GM18868 (cell line): Measurements from ENCODE around the gene ELL2.
A peak's percentile ranks its signal among the peaks of the same experiment; 100 is the strongest.
"Not testable (repeated sequence)": the region's sequence is repeated elsewhere in the genome, so short reads cannot be mapped to it uniquely, and the experiment has no call there.

Experiments used
- ATAC-seq: cut with Tn5 transposase; IDR thresholded peaks from one replicate; pipeline ENCODE4 v1.9.1; 2021; ENCODE audit warnings: mild to moderate bottlenecking, moderate library complexity; ENCODE audit not compliant: unreplicated experiment

Gene ELL2

GRCh38 chr5:95931079-95931833 is 30.4 kb downstream of the ELL2 start:
- ATAC-seq = no peak

GRCh38 chr5:95930141-95930930 is 31.3 kb downstream of the ELL2 start:
- no peak for ATAC-seq

- ATAC-seq = no peak
Observed at GRCh38 chr5:95928724-95929253, 32.9 kb downstream of the ELL2 start.

- ATAC-seq = peak; percentile 56
Observed at GRCh38 chr5:95927927-95928723, 33.5 kb downstream of the ELL2 start.

GRCh38 chr5:95927300-95927699 is 34.4 kb downstream of the ELL2 start:
- ATAC-seq = not testable (repeated sequence)

- peak; percentile 51 for ATAC-seq
Observed at GRCh38 chr5:95925939-95926338, 35.7 kb downstream of the ELL2 start.

GRCh38 chr5:95925378-95925744 is 36.3 kb downstream of the ELL2 start:
- no peak for ATAC-seq

GRCh38 chr5:95924720-95925377 is 36.8 kb downstream of the ELL2 start:
- ATAC-seq = peak; percentile 18

GRCh38 chr5:95923918-95924544 is 37.6 kb downstream of the ELL2 start:
- peak; percentile 44 for ATAC-seq

GRCh38 chr5:95922798-95923197 is 38.9 kb downstream of the ELL2 start:
- ATAC-seq = no peak

- ATAC-seq = no peak
Observed at GRCh38 chr5:95921501-95921900, 40.1 kb downstream of the ELL2 start.

GRCh38 chr5:95920822-95921221 is 40.8 kb downstream of the ELL2 start:
- ATAC-seq = no peak

GRCh38 chr5:95919658-95920057 is 42.0 kb downstream of the ELL2 start:
- no peak for ATAC-seq

GRCh38 chr5:95918421-95919006 is 43.1 kb downstream of the ELL2 start:
- ATAC-seq = no peak

- ATAC-seq = no peak
Observed at GRCh38 chr5:95917207-95917606, 44.4 kb downstream of the ELL2 start.

- ATAC-seq = no peak
Observed at GRCh38 chr5:95916687-95917085, 45.0 kb downstream of the ELL2 start.

GRCh38 chr5:95915999-95916686 is 45.5 kb downstream of the ELL2 start:
- peak; percentile 70 for ATAC-seq

- no peak for ATAC-seq
Observed at GRCh38 chr5:95913663-95914062, 48.0 kb downstream of the ELL2 start.

GRCh38 chr5:95912029-95912428 is 49.6 kb downstream of the ELL2 start:
- no peak for ATAC-seq
